Neural progenitor cell (in vitro differentiated cells): ENCODE measurements around the gene SLC7A6.

Experiments
- CTCF ChIP-seq: fragments of 200-600 bp; sonication (generic); IDR thresholded peaks from 2 replicates; pipeline ENCODE4 v1.5.1; 2017; ENCODE audit warnings: antibody characterized with exemption, mild to moderate bottlenecking
- EZH2 ChIP-seq: fragments of 200-600 bp; sonication (generic); IDR thresholded peaks from 2 replicates; pipeline ENCODE4 v1.6.1; 2017; ENCODE audit warnings: antibody characterized with exemption, mild to moderate bottlenecking, moderate library complexity

GRCh38 chr16:68328860-68329390, 64.6 kb downstream of the SLC7A6 start:
- TF ChIP-seq CTCF (no peak), EZH2 (no peak)
